ENCODE results near the gene IKBKE. TPM values are rescaled to one million over a fixed set of nuclear protein-coding genes. Genes with fewer than 3 reads are reported as not detected.
"Not testable (repeated sequence)": the region's sequence is repeated elsewhere in the genome, so short reads cannot be mapped to it uniquely, and the experiment has no call there.

Gene IKBKE
- polyA plus RNA-seq, 1 donor from 2014 or later = not detected

- H3K4me3 ChIP-seq (ENCODE audit: low read length) = no peak overlapping the region
- no peak overlapping the region for H3K9ac ChIP-seq (ENCODE audit: low read length)
- TF ChIP-seq RAD21 (conservative IDR thresholded peaks at IDR 0.05) = no peak
- TF ChIP-seq TAF1 (IDR thresholded peaks at IDR 0.05; ENCODE audit: low read depth) = no peak
- TF ChIP-seq POLR2AphosphoS5 (IDR thresholded peaks at IDR 0.05) = no peak
- TF ChIP-seq EP300 (conservative IDR thresholded peaks at IDR 0.05; ENCODE audit: poor library complexity, severe bottlenecking) = no peak
- TF ChIP-seq EZH2 (IDR thresholded peaks at IDR 0.05; ENCODE audit: borderline replicate concordance, insufficient read depth, low read length, poor library complexity, severe bottlenecking) = no peak
- no peaks in the 10 kb centered on the region for H3F3A ChIP-seq (ENCODE audit: insufficient read depth, low read length, poor library complexity, severe bottlenecking)
- H3K27ac ChIP-seq (ENCODE audit: low read length) = no peak overlapping the region
- H2AFZ ChIP-seq (ENCODE audit: low read depth, low read length) = no peak overlapping the region
- no peaks in the 10 kb centered on the region for H3K9me3 ChIP-seq (ENCODE audit: low read length)
- H3K79me2 ChIP-seq (replicated peaks; ENCODE audit: insufficient read depth, low read length) = no peaks in the 10 kb centered on the region
- H3K4me2 ChIP-seq (ENCODE audit: low read length) = no peak overlapping the region
- H3K36me3 ChIP-seq (ENCODE audit: insufficient read depth, low read length) = no peaks in the 10 kb centered on the region
- no peaks in the 10 kb centered on the region for H3K9me2 ChIP-seq (ENCODE audit: insufficient read depth, low read length)
- H3K27me3 ChIP-seq (ENCODE audit: insufficient read depth, low read depth, low read length) = no peaks in the 10 kb centered on the region
- H4K20me1 ChIP-seq (ENCODE audit: insufficient read depth) = no peaks in the 10 kb centered on the region
Observed at GRCh38 chr1:206482611-206483010, 12.3 kb downstream of the IKBKE start.

GRCh38 chr1:206483864-206484263, 13.6 kb downstream of the IKBKE start:
- not testable (repeated sequence) for H4K20me1 ChIP-seq (ENCODE audit: insufficient read depth); H3K4me2 ChIP-seq (ENCODE audit: low read length); H3K9ac ChIP-seq (ENCODE audit: low read length); H3K79me2 ChIP-seq (replicated peaks; ENCODE audit: insufficient read depth, low read length); H3K4me3 ChIP-seq (ENCODE audit: low read length); H3K27me3 ChIP-seq (ENCODE audit: insufficient read depth, low read depth, low read length); H2AFZ ChIP-seq (ENCODE audit: low read depth, low read length); H3K9me2 ChIP-seq (ENCODE audit: insufficient read depth, low read length); H3K9me3 ChIP-seq (ENCODE audit: low read length); H3K27ac ChIP-seq (ENCODE audit: low read length); H3F3A ChIP-seq (ENCODE audit: insufficient read depth, low read length, poor library complexity, severe bottlenecking); H3K36me3 ChIP-seq (ENCODE audit: insufficient read depth, low read length)

GRCh38 chr1:206484901-206485300, 14.6 kb downstream of the IKBKE start:
- Histone ChIP-seq H3K9ac (ENCODE audit: low read length) (no peak overlapping the region), H3K9me2 (ENCODE audit: insufficient read depth, low read length) (no peaks in the 10 kb centered on the region), H3K79me2 (replicated peaks; ENCODE audit: insufficient read depth, low read length) (no peaks in the 10 kb centered on the region)

More at GRCh38 chr1:206484901-206485300, 14.6 kb downstream of the IKBKE start:
- Histone ChIP-seq H3K27me3 (ENCODE audit: insufficient read depth, low read depth, low read length) (no peaks in the 10 kb centered on the region), H3K4me3 (ENCODE audit: low read length) (no peak overlapping the region), H2AFZ (ENCODE audit: low read depth, low read length) (no peak overlapping the region), H3K27ac (ENCODE audit: low read length) (no peak overlapping the region), H3F3A (ENCODE audit: insufficient read depth, low read length, poor library complexity, severe bottlenecking) (no peaks in the 10 kb centered on the region), H3K9me3 (ENCODE audit: low read length) (no peaks in the 10 kb centered on the region), H3K36me3 (ENCODE audit: insufficient read depth, low read length) (no peaks in the 10 kb centered on the region), H3K4me2 (ENCODE audit: low read length) (no peak overlapping the region), H4K20me1 (ENCODE audit: insufficient read depth) (no peaks in the 10 kb centered on the region)
- TF ChIP-seq RAD21 (conservative IDR thresholded peaks at IDR 0.05) (no peak), REST (IDR thresholded peaks at IDR 0.05; ENCODE audit: borderline replicate concordance) (no peak), SMC3 (conservative IDR thresholded peaks at IDR 0.05; ENCODE audit: poor library complexity) (no peak)
